ENCODE data around the gene KLHDC1.
"Not testable (repeated sequence)": the region's sequence is repeated elsewhere in the genome, so short reads cannot be mapped to it uniquely, and the experiment has no call there.

The KLHDC1 gene, protein sequence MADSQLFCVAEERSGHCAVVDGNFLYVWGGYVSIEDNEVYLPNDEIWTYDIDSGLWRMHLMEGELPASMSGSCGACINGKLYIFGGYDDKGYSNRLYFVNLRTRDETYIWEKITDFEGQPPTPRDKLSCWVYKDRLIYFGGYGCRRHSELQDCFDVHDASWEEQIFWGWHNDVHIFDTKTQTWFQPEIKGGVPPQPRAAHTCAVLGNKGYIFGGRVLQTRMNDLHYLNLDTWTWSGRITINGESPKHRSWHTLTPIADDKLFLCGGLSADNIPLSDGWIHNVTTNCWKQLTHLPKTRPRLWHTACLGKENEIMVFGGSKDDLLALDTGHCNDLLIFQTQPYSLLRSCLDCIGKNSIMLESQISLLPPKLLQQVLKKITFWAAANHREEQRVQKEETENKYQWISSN

GRCh38 chr14:49692811-49693734 is at the start of gene KLHDC1:
Gene KLHDC1 (plus strand): TSS chr14:49693120. CDS start chr14:49693195, 75 bp downstream.
- peak; percentile 19 for DNase-seq

GRCh38 chr14:49653508-49653907 is 39.4 kb upstream of the KLHDC1 start:
- no peak for DNase-seq

GRCh38 chr14:49654511-49654910 is 38.4 kb upstream of the KLHDC1 start:
- DNase-seq = no peak

- not testable (repeated sequence) for DNase-seq
These were observed 35.4 kb upstream of the KLHDC1 start for GRCh38 chr14:49657500-49657899.

DNA sequence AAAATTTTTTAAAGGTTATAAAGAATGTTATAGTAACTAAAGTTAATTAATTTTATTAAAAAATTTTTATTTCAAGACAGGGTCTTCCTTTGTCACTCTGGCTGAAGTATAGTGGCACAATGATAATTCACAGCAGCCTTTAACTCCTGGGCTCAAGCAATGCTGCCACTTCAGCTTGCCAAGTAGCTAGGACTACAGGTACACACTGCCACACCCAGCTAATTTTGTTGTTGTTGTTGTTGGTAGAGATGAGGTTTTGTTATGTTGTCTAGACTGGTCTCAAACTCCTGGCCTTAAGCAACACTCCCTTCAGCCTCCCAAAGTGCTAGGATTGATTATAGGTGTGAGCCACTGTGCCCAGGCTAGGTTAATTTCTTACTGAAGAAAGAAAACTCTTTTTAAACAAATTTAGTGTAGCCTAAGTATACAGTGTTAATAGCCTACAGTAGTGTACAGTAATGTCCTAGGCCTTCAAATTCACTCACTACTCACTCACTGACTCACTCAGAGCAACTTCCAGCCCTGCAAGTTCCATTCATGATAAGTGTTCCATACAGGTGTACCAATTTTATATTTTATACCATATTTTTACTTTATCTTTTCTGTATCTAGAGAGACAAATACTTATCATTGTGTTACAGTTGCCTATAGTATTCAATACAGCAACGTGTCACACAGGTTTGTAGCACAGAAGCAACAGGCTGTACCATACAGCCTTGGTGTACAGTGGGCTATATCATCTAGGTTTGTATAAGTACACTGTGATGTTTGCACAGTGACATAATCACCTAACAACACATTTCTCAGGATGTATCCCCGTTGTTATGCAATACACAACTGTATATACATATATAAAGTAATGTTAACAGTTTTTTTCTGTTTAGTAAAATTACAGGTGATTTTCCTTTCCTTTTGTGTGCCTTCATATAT is 33.1 kb upstream of the KLHDC1 start:
- no peak for DNase-seq

DNA sequence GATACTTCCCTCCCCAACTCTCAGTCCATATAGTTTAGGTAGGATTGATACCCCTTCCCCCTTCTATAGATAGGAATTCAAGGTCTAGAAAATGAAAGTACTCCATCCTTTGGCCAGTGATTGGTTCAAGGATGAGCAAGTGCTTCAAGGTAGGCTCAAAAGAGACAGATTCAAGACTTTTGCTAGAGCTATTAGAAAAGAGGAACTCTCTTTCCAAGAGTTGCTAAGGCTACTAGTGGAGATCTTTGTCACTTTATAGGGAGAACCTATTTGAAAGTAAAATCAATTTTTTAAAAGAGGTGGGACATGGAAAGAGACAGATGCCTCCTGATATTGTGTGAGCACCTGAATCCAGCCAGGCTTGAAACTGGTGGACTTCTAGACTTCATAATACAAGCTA is 22.4 kb upstream of the KLHDC1 start:
- no peak for DNase-seq

DNA sequence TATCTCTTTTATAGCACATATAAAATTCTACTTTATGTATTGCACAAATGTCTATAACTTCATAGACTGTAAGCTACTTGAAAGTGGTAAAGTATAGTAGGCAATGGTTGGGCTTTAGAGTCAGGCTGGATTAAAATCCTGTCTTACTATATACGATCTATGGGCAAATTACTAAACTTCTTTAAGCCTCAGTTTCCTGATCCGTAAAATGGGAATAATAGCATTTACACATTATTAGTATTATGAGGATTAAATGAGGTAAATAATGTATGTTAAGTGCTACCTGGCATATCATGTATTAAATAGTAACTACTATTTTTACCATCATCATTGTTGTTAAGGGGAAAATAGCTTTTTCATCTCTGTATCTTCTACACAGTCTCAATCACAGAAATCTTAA is 19.3 kb upstream of the KLHDC1 start:
- DNase-seq = no peak

DNA sequence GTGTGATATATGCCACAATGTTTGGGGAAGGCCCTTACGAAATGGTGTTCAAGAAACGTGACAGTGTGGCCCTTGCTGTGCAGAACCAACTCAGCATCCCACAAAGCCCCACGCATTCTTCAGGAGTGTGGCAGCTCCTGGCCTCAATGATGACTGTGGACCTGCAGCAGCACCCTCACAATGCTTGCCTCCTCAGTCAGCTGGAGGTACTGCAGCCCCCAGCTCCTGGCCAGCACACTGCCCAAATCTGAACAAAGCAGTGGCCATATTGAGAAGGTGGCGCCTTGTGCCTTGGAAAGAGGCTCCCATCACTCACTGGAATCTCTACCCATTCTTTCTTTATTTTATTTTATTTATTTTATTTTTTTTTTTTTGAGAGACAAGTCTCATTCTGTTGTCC is 15.3 kb upstream of the KLHDC1 start:
- DNase-seq = no peak

GRCh38 chr14:49679271-49679670 is 13.6 kb upstream of the KLHDC1 start:
- DNase-seq = no peak

DNA sequence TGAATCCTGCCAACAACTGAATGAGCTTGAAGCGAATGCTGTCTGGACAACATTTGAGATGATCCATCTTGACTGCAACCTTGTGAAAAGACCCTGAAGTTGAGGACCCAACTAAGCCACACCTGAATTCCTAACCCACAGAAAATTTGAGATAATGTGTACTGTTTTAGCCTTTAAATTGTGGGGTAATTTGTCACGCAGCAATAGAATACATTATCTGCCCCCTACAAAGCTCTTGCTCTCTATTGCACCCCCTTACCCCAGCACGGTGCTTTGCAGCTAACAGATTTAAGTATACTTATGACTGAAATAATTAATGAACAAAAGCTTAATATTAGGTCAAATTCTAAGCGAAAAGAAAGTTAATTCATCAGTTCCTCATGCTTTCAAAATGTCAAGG is 6.5 kb upstream of the KLHDC1 start:
- DNase-seq = no peak

- peak; percentile 42 for DNase-seq
These were observed 4.8 kb upstream of the KLHDC1 start, which contains the start of gene POLE2 for GRCh38 chr14:49687942-49688700. Gene POLE2 (minus strand): TSS chr14:49688214. CDS start chr14:49688203, 11 bp downstream.

GRCh38 chr14:49688701-49689030 is 4.3 kb upstream of the KLHDC1 start:
- DNase-seq = no peak

DNA sequence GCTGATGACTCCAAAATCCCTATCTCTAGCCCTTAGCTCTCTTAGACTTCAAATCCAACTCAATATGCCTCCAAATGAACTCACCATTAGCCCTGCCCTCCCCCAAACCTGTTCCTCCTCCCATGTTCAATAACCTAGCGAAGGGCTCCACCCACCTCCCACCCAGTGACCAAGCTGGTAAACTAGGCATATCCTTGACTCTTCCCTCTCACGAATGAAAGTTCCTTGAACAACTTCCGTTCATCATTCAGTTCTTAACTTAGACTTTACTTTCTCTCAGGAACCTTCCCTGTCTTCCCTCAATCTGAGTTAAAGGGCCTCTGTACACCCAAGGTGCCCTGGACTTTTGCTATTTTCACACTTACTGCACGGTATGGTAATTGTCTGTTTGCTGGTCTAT is 1.9 kb upstream of the KLHDC1 start:
- DNase-seq = no peak

GRCh38 chr14:49692193-49692757 is 645 bp upstream of the KLHDC1 start:
- no peak for DNase-seq

DNA sequence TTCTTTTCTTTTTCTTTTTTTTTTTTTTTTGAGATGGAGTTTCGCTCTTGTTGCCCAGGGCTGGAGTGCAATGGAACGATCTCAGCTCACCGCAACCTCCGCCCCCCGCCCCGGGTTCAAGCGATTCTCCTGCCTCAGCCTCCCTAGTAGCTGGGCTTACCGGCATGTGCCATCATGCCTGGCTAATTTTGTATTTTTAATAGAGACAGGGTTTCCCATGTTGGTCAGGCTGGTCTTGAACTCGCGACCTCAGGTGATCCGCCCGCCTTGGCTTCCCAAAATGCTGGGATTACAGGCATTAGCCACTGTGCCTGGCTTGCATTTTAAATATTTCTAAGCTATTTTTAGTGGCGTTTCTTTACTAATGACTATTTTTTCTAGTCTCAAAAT is 810 bp downstream of the KLHDC1 start:
- not testable (repeated sequence) for DNase-seq

GRCh38 chr14:49702725-49703124 is 9.8 kb downstream of the KLHDC1 start:
- no peak for DNase-seq

DNA sequence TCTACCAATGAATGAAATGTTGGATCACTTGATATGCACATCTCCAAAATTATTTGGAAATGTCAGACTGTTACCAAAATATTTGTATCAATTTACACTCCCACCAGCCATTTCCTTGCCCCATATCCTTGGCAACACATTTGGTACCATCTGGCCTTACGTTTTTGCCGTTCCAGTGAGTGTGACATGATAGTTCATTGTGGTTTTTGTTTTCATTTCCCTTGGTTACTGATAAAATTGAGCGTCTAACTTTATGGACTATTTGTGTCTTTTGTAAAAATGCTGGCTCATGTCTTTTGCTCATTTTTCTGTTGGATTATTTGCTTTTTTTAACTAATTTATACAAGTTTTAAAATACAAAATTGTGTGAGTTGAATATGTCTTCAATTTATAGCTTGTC is 11.0 kb downstream of the KLHDC1 start:
- no peak for DNase-seq

DNA sequence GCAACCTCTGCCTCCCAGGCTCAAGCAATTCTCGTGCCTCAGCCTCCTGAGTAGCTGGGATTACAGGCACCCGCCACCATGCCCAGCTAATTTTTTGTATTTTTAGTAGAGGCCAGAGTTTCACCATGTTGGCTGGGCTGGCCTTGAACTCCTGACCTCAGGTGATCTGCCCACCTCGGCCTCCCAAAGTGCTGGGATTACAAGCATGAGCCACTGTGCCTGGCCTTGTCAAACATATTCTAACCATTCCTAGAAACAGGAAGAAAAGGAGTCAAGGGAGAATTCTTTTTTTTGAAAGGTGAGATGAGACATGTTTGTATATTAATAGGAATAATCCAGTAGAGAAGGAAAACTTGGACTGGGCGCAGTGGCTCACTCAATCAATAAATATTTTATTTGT is 11.6 kb downstream of the KLHDC1 start:
- DNase-seq = not testable (repeated sequence)

- DNase-seq = not testable (repeated sequence)
These were observed 18.1 kb downstream of the KLHDC1 start for GRCh38 chr14:49710993-49711392.

GRCh38 chr14:49720744-49721143 is 27.8 kb downstream of the KLHDC1 start:
- no peak for DNase-seq

DNA sequence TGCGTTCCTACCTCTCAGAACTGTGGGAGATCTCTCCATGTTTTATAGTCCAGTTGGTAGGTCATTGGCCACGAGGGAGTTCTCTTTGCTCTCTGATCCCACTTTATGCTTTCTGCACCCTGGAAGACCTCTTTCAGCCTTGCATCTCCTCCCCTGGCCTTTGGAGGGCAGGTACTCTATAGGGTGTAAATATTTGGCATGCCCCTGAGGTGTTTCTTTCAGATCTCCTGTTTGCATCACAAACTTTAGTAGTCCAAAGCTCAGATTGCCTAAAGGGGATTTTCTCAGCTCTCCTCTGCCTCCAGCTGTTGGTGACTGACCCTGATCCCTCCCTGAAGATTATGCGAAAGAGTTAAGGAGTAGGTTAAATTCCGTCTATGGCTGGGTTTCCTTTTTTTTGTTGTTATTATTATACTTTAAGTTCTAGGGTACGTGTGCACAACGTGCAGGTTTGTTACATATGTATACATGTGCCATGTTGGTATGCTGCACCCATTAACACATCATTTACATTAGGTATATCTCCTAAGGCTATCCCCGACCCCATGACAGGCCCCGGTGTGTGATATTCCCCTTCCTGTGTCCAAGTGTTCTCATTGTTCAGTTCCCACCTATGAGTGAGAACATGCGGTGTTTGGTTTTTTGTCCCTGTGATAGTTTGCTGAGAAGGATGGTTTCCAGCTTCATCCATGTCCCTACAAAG is 29.0 kb downstream of the KLHDC1 start:
- not testable (repeated sequence) for DNase-seq
